Activated CD4-positive, alpha-beta T cell treated with anti-CD3 and anti-CD28 coated beads for 1 hour (primary cell): ENCODE data around the gene ACTBL2.
"Not testable (repeated sequence)": the region's sequence is repeated elsewhere in the genome, so short reads cannot be mapped to it uniquely, and the experiment has no call there.

Experiments used
- DNase-seq: peaks from one replicate; pipeline ENCODE4 v3.0.0-alpha.2; 2020

ACTBL2 gene

GRCh38 chr5:57482671-57483106 is at the start of gene ACTBL2:
TSS of gene ACTBL2 (minus strand) at chr5:57482811. CDS start at chr5:57482707, 104 bp downstream.
- no peak for DNase-seq

- no peak for DNase-seq
These were observed 48.7 kb upstream of the ACTBL2 start for GRCh38 chr5:57531333-57531732.

GRCh38 chr5:57529864-57530263 is 47.3 kb upstream of the ACTBL2 start:
- no peak for DNase-seq

GRCh38 chr5:57527870-57528269 is 45.3 kb upstream of the ACTBL2 start:
- no peak for DNase-seq

GRCh38 chr5:57524348-57525060 is 41.9 kb upstream of the ACTBL2 start:
- DNase-seq = no peak

- DNase-seq = not testable (repeated sequence)
These were observed 39.9 kb upstream of the ACTBL2 start for GRCh38 chr5:57522477-57522876.

GRCh38 chr5:57518415-57518814 is 35.8 kb upstream of the ACTBL2 start:
- DNase-seq = not testable (repeated sequence)

GRCh38 chr5:57517250-57517649 is 34.6 kb upstream of the ACTBL2 start:
- DNase-seq = no peak

- DNase-seq = no peak
These were observed 31.2 kb upstream of the ACTBL2 start for GRCh38 chr5:57513785-57514184.

GRCh38 chr5:57511321-57511720 is 28.7 kb upstream of the ACTBL2 start:
- DNase-seq = no peak

GRCh38 chr5:57509501-57510260 is 27.1 kb upstream of the ACTBL2 start:
- DNase-seq = no peak

GRCh38 chr5:57508211-57508610 is 25.6 kb upstream of the ACTBL2 start:
- DNase-seq = no peak

GRCh38 chr5:57505272-57506200 is 22.9 kb upstream of the ACTBL2 start:
- DNase-seq = no peak

- no peak for DNase-seq
These were observed 21.7 kb upstream of the ACTBL2 start for GRCh38 chr5:57504357-57504756.

- no peak for DNase-seq
These were observed 20.8 kb upstream of the ACTBL2 start for GRCh38 chr5:57503433-57503832.

GRCh38 chr5:57501414-57502201 is 19.0 kb upstream of the ACTBL2 start:
- DNase-seq = no peak

- DNase-seq = no peak
These were observed 16.8 kb upstream of the ACTBL2 start for GRCh38 chr5:57499262-57500050.

GRCh38 chr5:57497733-57498132 is 15.1 kb upstream of the ACTBL2 start:
- DNase-seq = no peak

GRCh38 chr5:57495285-57496086 is 12.9 kb upstream of the ACTBL2 start:
- DNase-seq = no peak
